ENCODE measurements around the gene MEDAG.

DNA sequence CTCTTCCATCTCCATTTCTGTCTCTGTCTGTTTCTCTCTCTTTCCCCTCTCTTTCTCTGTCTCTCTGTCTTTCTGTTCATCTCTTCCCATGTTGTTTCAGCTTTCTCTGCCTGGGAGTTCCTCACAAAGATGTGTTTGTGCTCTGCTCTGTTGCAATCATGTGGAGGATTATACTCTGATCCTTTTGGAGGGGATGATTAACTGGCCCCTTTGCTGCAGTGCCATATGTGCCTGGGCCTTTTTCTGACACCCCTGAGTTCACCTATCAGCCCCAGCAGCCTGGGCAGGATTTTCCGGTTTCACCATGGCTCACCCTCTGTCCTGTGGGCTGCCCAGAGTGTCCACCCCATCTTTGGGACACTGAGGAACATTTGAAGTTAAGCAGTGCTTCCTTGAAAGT, 17.3 kb downstream of the MEDAG start:
- no peak for TF ChIP-seq POLR2A (IDR thresholded peaks at IDR 0.05)
- TF ChIP-seq, protein P1, sequence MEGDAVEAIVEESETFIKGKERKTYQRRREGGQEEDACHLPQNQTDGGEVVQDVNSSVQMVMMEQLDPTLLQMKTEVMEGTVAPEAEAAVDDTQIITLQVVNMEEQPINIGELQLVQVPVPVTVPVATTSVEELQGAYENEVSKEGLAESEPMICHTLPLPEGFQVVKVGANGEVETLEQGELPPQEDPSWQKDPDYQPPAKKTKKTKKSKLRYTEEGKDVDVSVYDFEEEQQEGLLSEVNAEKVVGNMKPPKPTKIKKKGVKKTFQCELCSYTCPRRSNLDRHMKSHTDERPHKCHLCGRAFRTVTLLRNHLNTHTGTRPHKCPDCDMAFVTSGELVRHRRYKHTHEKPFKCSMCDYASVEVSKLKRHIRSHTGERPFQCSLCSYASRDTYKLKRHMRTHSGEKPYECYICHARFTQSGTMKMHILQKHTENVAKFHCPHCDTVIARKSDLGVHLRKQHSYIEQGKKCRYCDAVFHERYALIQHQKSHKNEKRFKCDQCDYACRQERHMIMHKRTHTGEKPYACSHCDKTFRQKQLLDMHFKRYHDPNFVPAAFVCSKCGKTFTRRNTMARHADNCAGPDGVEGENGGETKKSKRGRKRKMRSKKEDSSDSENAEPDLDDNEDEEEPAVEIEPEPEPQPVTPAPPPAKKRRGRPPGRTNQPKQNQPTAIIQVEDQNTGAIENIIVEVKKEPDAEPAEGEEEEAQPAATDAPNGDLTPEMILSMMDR (IDR thresholded peaks at IDR 0.05): no peak
